K562 (cell line): ENCODE data around the gene ANAPC10. TPM values are rescaled to one million over a fixed set of nuclear protein-coding genes. Genes with fewer than 3 reads are reported as not detected.
"Not testable (repeated sequence)": the region's sequence is repeated elsewhere in the genome, so short reads cannot be mapped to it uniquely, and the experiment has no call there.

ENCODE experiments used
- ATAC-seq: fragments of 200-7000 bp; cut with Tn5 transposase; 3 replicates; pipeline ENCODE4 v1.9.1; 2020; ENCODE audit warnings: moderate library complexity
- BruUV-seq: library from RNA; stranded (reverse); fragments of 400-500 nt; replicated peaks from 2 replicates; lab custom pipeline; 2021; lab: Mats Ljungman, UMichigan
- CTCF ChIA-PET: fragments of 300-600 bp; formaldehyde crosslinking; extraction: SDS; loops from one replicate; lab custom pipeline; 2021; ENCODE audit warnings: low intra/inter-chr PET ratio; lab: Yijun Ruan, JAX
- POLR2A ChIA-PET: fragments of 300-600, 350-650 bp; sonication (Branson Sonifier 250); formaldehyde crosslinking; extraction: SDS; loops from one replicate; lab custom pipeline; 2021; ENCODE audit warnings: antibody characterized with exemption, inconsistent platforms; lab: Yijun Ruan, JAX
- DNase-seq, 4 experiments: peaks; one replicate each; pipeline versions ENCODE4 v3.0.0 to v3.0.0-alpha.2; 2011 to 2018; ENCODE audit warnings: low spot score in 3 of 4, mixed read lengths in 3 of 4; ENCODE audit errors: extremely low read depth in 1 of 4
- FAIRE-seq: peaks from 2 replicates; lab custom pipeline; 2011; peaks lifted over from hg19 to GRCh38; lab: Jason Lieb, UNC
- H2AFZ ChIP-seq: 2 replicates; pipeline ENCODE4 v1.6.0; 2011; ENCODE audit warnings: low read depth, low read length, control low read depth, inconsistent platforms
- H3K27ac ChIP-seq: fragments of 200-600 bp; 3 replicates; pipeline ENCODE4 v1.8.0; 2011; ENCODE audit warnings: low read depth, mild to moderate bottlenecking, control low read depth, inconsistent platforms, low read length, moderate library complexity, mixed read lengths; ENCODE audit errors: extremely low read depth
- H3K27me3 ChIP-seq, 2 experiments: fragments of 300-600 bp in 1 of 2; 2 replicates in 1 of 2; 3 replicates in 1 of 2; pipeline versions ENCODE4 v1.6.0 to v1.8.0; 2011; ENCODE audit warnings: inconsistent platforms in 2 of 2, low read length in 2 of 2, mild to moderate bottlenecking in 1 of 2, mixed read lengths in 1 of 2, moderate library complexity in 1 of 2; ENCODE audit not compliant: control insufficient read depth in 2 of 2, insufficient read depth in 2 of 2
- H3K36me3 ChIP-seq: fragments of 300-600 bp; 3 replicates; pipeline ENCODE4 v1.8.0; 2011; ENCODE audit warnings: mild to moderate bottlenecking, low read length, inconsistent platforms; ENCODE audit not compliant: control insufficient read depth, insufficient read depth
- H3K4me1 ChIP-seq, 2 experiments: fragments of 200-600 bp in 1 of 2; replicated peaks in 1 of 2; 2 replicates in 1 of 2; 3 replicates in 1 of 2; pipeline versions ENCODE4 v1.5.1 to v1.8.0; 2011; ENCODE audit warnings: inconsistent platforms in 2 of 2, low read length in 2 of 2, mild to moderate bottlenecking in 1 of 2, mixed read lengths in 1 of 2, moderate library complexity in 1 of 2; ENCODE audit not compliant: control insufficient read depth in 2 of 2, insufficient read depth in 2 of 2
- H3K4me2 ChIP-seq: 2 replicates; pipeline ENCODE4 v1.6.1; 2011; ENCODE audit warnings: low read length, control low read depth, inconsistent platforms, mixed read lengths; ENCODE audit not compliant: insufficient read depth
- H3K4me3 ChIP-seq: fragments of 200-600 bp; sonication (generic), shearing (Covaris generic); 2 replicates; pipeline ENCODE4 v1.5.1; 2016; ENCODE audit warnings: control low read depth, inconsistent platforms
- H3K79me2 ChIP-seq: fragments of 200-600 bp; 3 replicates; pipeline ENCODE4 v1.8.0; 2011; ENCODE audit warnings: low read length, inconsistent platforms; ENCODE audit not compliant: control insufficient read depth, insufficient read depth
- H3K9ac ChIP-seq, 2 experiments: 2 replicates each; pipeline versions ENCODE4 v1.6.0 to v1.6.1; 2011; ENCODE audit warnings: low read depth in 2 of 2, low read length in 2 of 2, control low read depth in 1 of 2, inconsistent platforms in 1 of 2, mild to moderate bottlenecking in 1 of 2, mixed read lengths in 1 of 2; ENCODE audit not compliant: insufficient read depth in 1 of 2
- H3K9me1 ChIP-seq: one replicate; pipeline ENCODE4 v1.6.0; 2011; ENCODE audit warnings: inconsistent platforms, mild to moderate bottlenecking, low read length, moderate library complexity; ENCODE audit not compliant: control insufficient read depth, insufficient read depth
- H3K9me3 ChIP-seq: replicated peaks from 2 replicates; pipeline ENCODE4 v1.5.1; 2011; ENCODE audit warnings: low read depth, low read length, inconsistent platforms; ENCODE audit not compliant: control insufficient read depth, insufficient read depth
- H4K20me1 ChIP-seq: replicated peaks from 2 replicates; pipeline ENCODE4 v1.6.1; 2011; ENCODE audit warnings: low read length, inconsistent platforms, mixed read lengths; ENCODE audit not compliant: control insufficient read depth, insufficient read depth
- E2F1 ChIP-seq: sonication (generic); formaldehyde crosslinking; IDR thresholded peaks from 2 replicates; pipeline ENCODE4 v1.8.1; 2023; ENCODE audit warnings: mild to moderate bottlenecking, missing genetic modification reagents, moderate library complexity
- GTF3C2 ChIP-seq: IDR thresholded peaks from 3 replicates; pipeline ENCODE4 v1.6.1; 2011; ENCODE audit warnings: borderline replicate concordance, mild to moderate bottlenecking, moderate library complexity; ENCODE audit not compliant: insufficient read length; ENCODE audit errors: extremely low read depth
- HES1 ChIP-seq: fragments of 450-650 bp; IDR thresholded peaks from 2 replicates; pipeline ENCODE4 v1.6.1; 2016; ENCODE audit warnings: low read depth, mild to moderate bottlenecking, moderate library complexity
- KDM1A ChIP-seq, 2 experiments: fragments of 450-650 bp; IDR thresholded peaks; 2 replicates each; pipeline ENCODE4 v1.6.1; 2016; ENCODE audit warnings: mild to moderate bottlenecking in 2 of 2
- NFXL1 ChIP-seq: fragments of 450-650 bp; formaldehyde crosslinking; IDR thresholded peaks from 2 replicates; pipeline ENCODE4 v1.4.0; 2021; ENCODE audit warnings: mild to moderate bottlenecking
- SMAD4 ChIP-seq: fragments of 250-450 bp; sonication (Bioruptor Pico); conservative IDR thresholded peaks from 2 replicates; pipeline ENCODE4 v1.8.0; 2021; ENCODE audit warnings: inconsistent platforms, mild to moderate bottlenecking, moderate library complexity
- SMARCA5 ChIP-seq: fragments of 450-650 bp; IDR thresholded peaks from 2 replicates; pipeline ENCODE4 v1.6.1; 2016
- SUPT5H ChIP-seq: fragments of 450-650 bp; IDR thresholded peaks from 2 replicates; pipeline ENCODE4 v1.6.1; 2016
- ZNF146 ChIP-seq: IDR thresholded peaks from one replicate; pipeline ENCODE4 v1.6.1; 2018; ENCODE audit warnings: missing compliant biosample characterization; ENCODE audit not compliant: unreplicated experiment
- ZNF224 ChIP-seq: sonication (generic); formaldehyde crosslinking; IDR thresholded peaks from 2 replicates; pipeline ENCODE4 v1.8.0; 2022; ENCODE audit warnings: mild to moderate bottlenecking, missing genetic modification reagents
- ZNF316 ChIP-seq: fragments of 450-650 bp; IDR thresholded peaks from 2 replicates; pipeline ENCODE4 v1.6.1; 2016
- whole genome bisulfite sequencing: fragments of 100-300 bp; shearing (Covaris generic); methylation state at CpG from one replicate; pipeline ENCODE4 v1.1.6; 2016; ENCODE audit warnings: low coverage, mixed read lengths; ENCODE audit not compliant: insufficient coverage; ENCODE audit errors: missing lambda C conversion rate; 5-methylcytosine and 5-hydroxymethylcytosine counted together
- in situ Hi-C: fragments of 300-500 bp; cut with MboI; formaldehyde crosslinking; loops from 4 replicates; pipeline ENCODE4 v1.15.0; 2018; ENCODE audit warnings: inconsistent platforms, mixed read lengths
- intact Hi-C: fragments of 100-400 bp; cut with micrococcal nuclease; formaldehyde crosslinking; loops from 2 replicates; pipeline ENCODE4 v1.14.2; 2022
- polyA plus RNA-seq, 8 experiments: library from polyadenylated mRNA; depleted of rRNA in 4 of 8; stranded (reverse) in 5 of 8; unstranded in 3 of 8; fragments of >200 nt; fragmentation: Nextera tagmentation in 2 of 8; fragmentation: Illumina TruSeq in 1 of 8; extraction: Ambion mirVana in 2 of 8; extraction: Trizol in 1 of 8; gene quantifications; 2 replicates each; pipeline versions ENCODE4 v1.2.1 to v1.2.3, GENCODE V29; 2011 to 2014; ENCODE audit warnings: inconsistent platforms in 1 of 8, missing spikeins in 1 of 8
- total RNA-seq, 7 experiments: library from RNA; depleted of rRNA in 6 of 7; stranded (reverse); fragments of >200 nt in 6 of 7; fragmentation: Illumina TruSeq in 2 of 7; extraction: Trizol in 2 of 7; gene quantifications; 2 replicates each; pipeline versions ENCODE4 v1.2.1 to v1.2.3, GENCODE V29; 2011 to 2021; ENCODE audit warnings: low replicate concordance in 1 of 7
- TF ChIP-seq, protein P1 (sequence below): sonication (generic); formaldehyde crosslinking; IDR thresholded peaks from 2 replicates; pipeline ENCODE4 v1.5.0; 2020; ENCODE audit warnings: missing genetic modification reagents

ANAPC10 gene
- total and polyA plus RNA-seq, 9 of the 15 experiments (the other 6 are each of a cell fraction or from before 2014, with no cell fraction given): 31.0 to 96.2 (median 60.3) TPM

DNA sequence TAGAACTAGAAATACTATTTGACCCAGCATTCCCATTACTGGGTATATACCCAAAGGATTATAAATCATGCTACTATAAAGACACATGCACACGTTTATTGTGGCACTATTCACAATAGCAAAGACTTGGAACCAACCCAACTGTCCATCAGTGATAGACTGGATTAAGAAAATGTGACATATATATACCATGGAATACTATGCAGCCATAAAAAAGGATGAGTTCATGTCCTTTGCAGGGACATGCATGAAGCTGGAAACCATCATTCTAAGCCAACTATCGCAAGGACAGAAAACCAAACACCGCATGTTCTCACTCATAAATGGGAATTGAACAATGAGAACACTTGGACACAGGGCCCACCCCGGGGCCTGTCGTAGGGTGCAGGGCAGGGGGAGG, 97.3 kb downstream of the ANAPC10 start:
- H3K36me3 ChIP-seq, CTCF ChIA-PET, H3K27ac ChIP-seq, H4K20me1 ChIP-seq, H3K4me1 ChIP-seq, H3K79me2 ChIP-seq, H3K9ac ChIP-seq, H3K4me3 ChIP-seq, intact Hi-C loops, H2AFZ ChIP-seq, BruUV-seq, H3K4me2 ChIP-seq, DNase-seq, POLR2A ChIA-PET, H3K27me3 ChIP-seq, ATAC-seq, H3K9me1 ChIP-seq, H3K9me3 ChIP-seq, in situ Hi-C loops, FAIRE-seq: not testable (repeated sequence)
- TF ChIP-seq ZNF146 (CRISPR knock-in tag): peak; percentile 84
- TF ChIP-seq KDM1A (IDR thresholded peaks at IDR 0.05): peak in 1 of 2 experiments; percentile 16; a peak in 1 of 4 replicates
- WGBS: 81% methylated on average over 5 of the region's 5 CpGs

- intact Hi-C loops (no loop called here), in situ Hi-C loops (no loop called here)
- 64% methylated on average over 2 of the region's 2 CpGs for WGBS
- no peak overlapping the region for H3K27ac ChIP-seq
- no peaks in the 10 kb centered on the region for H3K79me2 ChIP-seq
- DNase-seq: no peak
- H3K4me1 ChIP-seq: no peaks in the 10 kb centered on the region
- H4K20me1 ChIP-seq: no peaks in the 10 kb centered on the region
- no peak for FAIRE-seq
- ChIA-PET POLR2A (no interaction called here), CTCF (no interaction called here)
- no peak overlapping the region for H3K4me3 ChIP-seq
- no TSS peak for BruUV-seq
- TF ChIP-seq ZNF224 (no peak), HES1 (no peak), GTF3C2 (no peak), E2F1 (CRISPR knock-in tag) (no peak), ZNF316 (no peak), SMAD4 (CRISPR knock-in tag) (no peak), SMARCA5 (no peak), NFXL1 (CRISPR knock-in tag) (no peak), SUPT5H (no peak)
- TF ChIP-seq, protein P1, sequence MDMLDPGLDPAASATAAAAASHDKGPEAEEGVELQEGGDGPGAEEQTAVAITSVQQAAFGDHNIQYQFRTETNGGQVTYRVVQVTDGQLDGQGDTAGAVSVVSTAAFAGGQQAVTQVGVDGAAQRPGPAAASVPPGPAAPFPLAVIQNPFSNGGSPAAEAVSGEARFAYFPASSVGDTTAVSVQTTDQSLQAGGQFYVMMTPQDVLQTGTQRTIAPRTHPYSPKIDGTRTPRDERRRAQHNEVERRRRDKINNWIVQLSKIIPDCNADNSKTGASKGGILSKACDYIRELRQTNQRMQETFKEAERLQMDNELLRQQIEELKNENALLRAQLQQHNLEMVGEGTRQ (CRISPR knock-in tag): no peak
- no peaks in the 10 kb centered on the region for H3K27me3 ChIP-seq
- H3K4me2 ChIP-seq: no peak overlapping the region
- no peak for ATAC-seq
- no peak overlapping the region for H3K9ac ChIP-seq
- no peaks in the 10 kb centered on the region for H3K9me1 ChIP-seq
- no peaks in the 10 kb centered on the region for H3K36me3 ChIP-seq
- no peaks in the 10 kb centered on the region for H3K9me3 ChIP-seq
- no peak overlapping the region for H2AFZ ChIP-seq
Measured at GRCh38 chr4:144989306-144989705, 108.7 kb downstream of the ANAPC10 start.
